GM12878 (cell line): Measurements from ENCODE around the gene POGZ.

Experiments used
- BACH1 ChIP-seq: fragments of 450-650 bp; IDR thresholded peaks from 2 replicates; pipeline ENCODE4 v1.6.1; 2017; ENCODE audit warnings: mild to moderate bottlenecking, borderline replicate concordance
- HDAC6 ChIP-seq: fragments of 200-600 bp; sonication (generic); IDR thresholded peaks from one replicate; pipeline ENCODE4 v1.8.0; 2017; ENCODE audit warnings: antibody characterized with exemption; ENCODE audit not compliant: unreplicated experiment
- POLR2AphosphoS5 ChIP-seq: IDR thresholded peaks from 2 replicates; pipeline ENCODE4 v1.6.1; 2011; ENCODE audit warnings: mild to moderate bottlenecking, low read length, inconsistent platforms
- RFX5 ChIP-seq: IDR thresholded peaks from 2 replicates; pipeline ENCODE4 v1.6.1; 2011; ENCODE audit warnings: low read depth, low read length, improper control_type of control experiment
- SP1 ChIP-seq: IDR thresholded peaks from one replicate; pipeline ENCODE4 v1.6.1; 2011; ENCODE audit warnings: low read depth, low read length
- SREBF2 ChIP-seq: IDR thresholded peaks from 2 replicates; pipeline ENCODE4 v1.6.1; 2012; ENCODE audit warnings: mild to moderate bottlenecking, low read length
- TF ChIP-seq, protein P1 (sequence below), 3 experiments: IDR thresholded peaks in 2 of 3; conservative IDR thresholded peaks in 1 of 3; 2 replicates each; pipeline ENCODE4 v1.5.1; 2011; ENCODE audit warnings: low read depth in 3 of 3, low read length in 3 of 3, mild to moderate bottlenecking in 3 of 3, control low read depth in 2 of 3, moderate library complexity in 2 of 3, inconsistent platforms in 1 of 3, mixed read lengths in 1 of 3; ENCODE audit not compliant: control insufficient read depth in 2 of 3, insufficient read depth in 1 of 3; ENCODE audit errors: extremely low read depth in 1 of 3
- TF ChIP-seq, protein P2 (sequence below): IDR thresholded peaks from 2 replicates; pipeline ENCODE4 v1.6.1; 2012; ENCODE audit warnings: low read depth, low read length, improper control_type of control experiment
- TF ChIP-seq, protein P3 (sequence below): IDR thresholded peaks from 2 replicates; pipeline ENCODE4 v1.6.1; 2011; ENCODE audit warnings: borderline replicate concordance, low read depth, mild to moderate bottlenecking, moderate library complexity, low read length; ENCODE audit not compliant: insufficient read depth, poor library complexity, severe bottlenecking

DNA sequence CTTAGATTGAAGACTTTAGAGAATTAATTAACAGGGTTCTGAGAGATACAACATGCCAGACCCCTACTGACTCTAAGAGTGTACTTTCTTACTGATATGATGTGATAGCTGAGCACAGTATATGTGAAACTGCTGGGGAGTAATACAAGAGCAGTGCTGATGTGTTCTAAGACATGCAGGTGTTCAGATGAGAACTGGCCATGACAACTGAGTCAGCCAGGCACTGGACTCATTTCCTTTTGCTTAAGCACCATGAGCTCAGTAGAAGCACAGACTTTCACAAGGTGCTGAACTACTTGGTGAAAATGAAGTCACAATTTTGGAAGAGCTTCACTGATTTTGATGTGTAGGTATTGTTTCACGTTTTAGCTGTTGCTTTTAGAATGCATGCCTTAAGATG is 15.9 kb upstream of the POGZ start:
- TF ChIP-seq, protein P1, sequence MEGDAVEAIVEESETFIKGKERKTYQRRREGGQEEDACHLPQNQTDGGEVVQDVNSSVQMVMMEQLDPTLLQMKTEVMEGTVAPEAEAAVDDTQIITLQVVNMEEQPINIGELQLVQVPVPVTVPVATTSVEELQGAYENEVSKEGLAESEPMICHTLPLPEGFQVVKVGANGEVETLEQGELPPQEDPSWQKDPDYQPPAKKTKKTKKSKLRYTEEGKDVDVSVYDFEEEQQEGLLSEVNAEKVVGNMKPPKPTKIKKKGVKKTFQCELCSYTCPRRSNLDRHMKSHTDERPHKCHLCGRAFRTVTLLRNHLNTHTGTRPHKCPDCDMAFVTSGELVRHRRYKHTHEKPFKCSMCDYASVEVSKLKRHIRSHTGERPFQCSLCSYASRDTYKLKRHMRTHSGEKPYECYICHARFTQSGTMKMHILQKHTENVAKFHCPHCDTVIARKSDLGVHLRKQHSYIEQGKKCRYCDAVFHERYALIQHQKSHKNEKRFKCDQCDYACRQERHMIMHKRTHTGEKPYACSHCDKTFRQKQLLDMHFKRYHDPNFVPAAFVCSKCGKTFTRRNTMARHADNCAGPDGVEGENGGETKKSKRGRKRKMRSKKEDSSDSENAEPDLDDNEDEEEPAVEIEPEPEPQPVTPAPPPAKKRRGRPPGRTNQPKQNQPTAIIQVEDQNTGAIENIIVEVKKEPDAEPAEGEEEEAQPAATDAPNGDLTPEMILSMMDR (IDR thresholded peaks at IDR 0.05 in 2 of 3, conservative IDR thresholded peaks at IDR 0.05 in 1 of 3; ENCODE audit: control insufficient read depth in 2 of 3, extremely low read depth in 1 of 3, insufficient read depth in 1 of 3, low read depth in 3 of 3, low read length in 3 of 3): no peak
- TF ChIP-seq, protein P2, sequence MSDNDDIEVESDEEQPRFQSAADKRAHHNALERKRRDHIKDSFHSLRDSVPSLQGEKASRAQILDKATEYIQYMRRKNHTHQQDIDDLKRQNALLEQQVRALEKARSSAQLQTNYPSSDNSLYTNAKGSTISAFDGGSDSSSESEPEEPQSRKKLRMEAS: no peak
- TF ChIP-seq SP1: no peak
- TF ChIP-seq HDAC6: no peak
- no peak for TF ChIP-seq RFX5
- TF ChIP-seq BACH1: no peak
- TF ChIP-seq, protein P3, sequence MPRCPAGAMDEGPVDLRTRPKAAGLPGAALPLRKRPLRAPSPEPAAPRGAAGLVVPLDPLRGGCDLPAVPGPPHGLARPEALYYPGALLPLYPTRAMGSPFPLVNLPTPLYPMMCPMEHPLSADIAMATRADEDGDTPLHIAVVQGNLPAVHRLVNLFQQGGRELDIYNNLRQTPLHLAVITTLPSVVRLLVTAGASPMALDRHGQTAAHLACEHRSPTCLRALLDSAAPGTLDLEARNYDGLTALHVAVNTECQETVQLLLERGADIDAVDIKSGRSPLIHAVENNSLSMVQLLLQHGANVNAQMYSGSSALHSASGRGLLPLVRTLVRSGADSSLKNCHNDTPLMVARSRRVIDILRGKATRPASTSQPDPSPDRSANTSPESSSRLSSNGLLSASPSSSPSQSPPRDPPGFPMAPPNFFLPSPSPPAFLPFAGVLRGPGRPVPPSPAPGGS: peak; percentile 63
- no peak for TF ChIP-seq SREBF2
- no peak for TF ChIP-seq POLR2AphosphoS5
